IPS DF 4.7 (cell line): ENCODE data around the gene CMTM8.

Source experiments
- DNase-seq: peaks from one replicate; pipeline ENCODE4 v3.0.0-alpha.2; 2013; ENCODE audit warnings: low spot score; ENCODE audit errors: extremely low read depth

The CMTM8 gene

GRCh38 chr3:32405711-32406323 lies 167.3 kb downstream of the CMTM8 start:
- no peak for DNase-seq

- no peak for DNase-seq
Measured at GRCh38 chr3:32406486-32407408, 168.3 kb downstream of the CMTM8 start.

GRCh38 chr3:32410367-32411246 lies 172.1 kb downstream of the CMTM8 start:
- no peak for DNase-seq

GRCh38 chr3:32411442-32411841 lies 173.0 kb downstream of the CMTM8 start:
- no peak for DNase-seq

- no peak for DNase-seq
Measured at GRCh38 chr3:32412887-32413286, 174.4 kb downstream of the CMTM8 start.

- no peak for DNase-seq
Measured at GRCh38 chr3:32413845-32414521, 175.5 kb downstream of the CMTM8 start.

GRCh38 chr3:32414522-32415202 lies 176.2 kb downstream of the CMTM8 start:
- DNase-seq: no peak

GRCh38 chr3:32419742-32420125 lies 181.3 kb downstream of the CMTM8 start:
- DNase-seq: no peak
